Activated T-cell treated with anti-CD3 and anti-CD28 coated beads, Interleukin-2, amount 50 U/mL, for 4 hours (primary cell): ENCODE measurements around the gene CCDC12. TPM values are rescaled to one million over a fixed set of nuclear protein-coding genes. Genes with fewer than 3 reads are reported as not detected.

Source experiments
- ATAC-seq, 2 donors: fragments of 200-7000 bp; cut with Tn5 transposase; one replicate each; pipeline ENCODE4 v1.10.0; 2021
- DNase-seq: peaks from one replicate; pipeline ENCODE4 v3.0.0-alpha.2; 2020
- H3K27me3 Mint-ChIP-seq: one replicate; pipeline ENCODE4 v1.8.0; 2021; ENCODE audit warnings: low read depth, mixed read lengths
- H3K36me3 Mint-ChIP-seq: one replicate; pipeline ENCODE4 v1.8.0; 2022; ENCODE audit warnings: mixed read lengths; ENCODE audit not compliant: insufficient read depth
- H3K4me1 Mint-ChIP-seq: one replicate; pipeline ENCODE4 v1.8.0; 2021; ENCODE audit warnings: low read depth, mixed read lengths
- H3K4me3 Mint-ChIP-seq: one replicate; pipeline ENCODE4 v1.8.0; 2021; ENCODE audit warnings: mild to moderate bottlenecking, moderate library complexity, mixed read lengths
- H3K9me3 Mint-ChIP-seq: one replicate; pipeline ENCODE4 v1.8.0; 2021; ENCODE audit warnings: mixed read lengths
- total RNA-seq, 3 donors: library from RNA; stranded (reverse); gene quantifications; one replicate each; pipeline ENCODE4 v1.2.1, GENCODE V29; 2021

The CCDC12 gene
- total RNA-seq, 3 donors from 2014 or later = 75.9 to 77.6 (median 76.5) TPM

DNA sequence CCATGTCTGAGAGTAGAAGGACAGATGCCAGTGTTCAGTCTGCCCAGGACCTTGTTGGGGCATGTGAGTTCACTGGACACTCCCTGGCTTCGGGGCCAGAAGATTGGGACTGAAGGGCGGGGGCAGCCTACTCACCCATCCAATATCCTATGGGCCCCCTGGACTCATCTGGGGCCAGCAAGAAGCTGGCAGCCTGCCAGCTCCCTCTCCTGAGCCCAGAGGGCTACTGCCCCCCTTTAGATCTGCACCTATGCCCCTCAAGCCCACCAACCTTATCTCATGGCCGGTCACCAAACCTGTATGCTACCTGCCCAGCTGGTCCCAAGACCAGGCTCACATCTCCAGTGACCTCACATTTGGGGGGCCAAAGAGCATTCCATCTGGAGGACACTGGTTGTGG is 90.9 kb downstream of the CCDC12 start:
- Mint-ChIP-seq H3K27me3 (peaks cover 38% of the 10 kb centered on the region), H3K36me3 (no peaks in the 10 kb centered on the region), H3K9me3 (no peaks in the 10 kb centered on the region), H3K4me3 (no peak overlapping the region), H3K4me1 (peaks cover under 1% of the 10 kb centered on the region)
- DNase-seq = no peak
- no peak for ATAC-seq

DNA sequence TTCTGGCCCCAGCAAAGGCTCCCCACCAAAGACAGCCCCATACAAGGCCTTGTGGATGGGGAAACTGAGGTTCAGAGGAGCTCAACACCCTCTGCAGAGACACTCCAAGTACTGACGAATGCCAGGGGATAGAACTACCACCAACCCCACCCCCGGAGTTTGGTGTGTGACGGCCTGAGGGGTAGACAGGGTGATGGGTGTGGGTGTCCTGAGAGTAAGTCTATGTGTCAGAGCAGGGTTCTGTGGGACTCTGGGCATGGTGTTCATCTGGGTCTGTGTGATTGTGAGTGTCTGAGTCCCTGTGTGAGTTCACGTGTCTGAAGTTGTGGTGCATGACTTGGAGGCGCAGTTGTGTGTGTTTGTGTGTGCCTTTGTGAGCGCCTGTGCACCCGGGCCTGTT is 91.6 kb downstream of the CCDC12 start:
- H3K9me3 Mint-ChIP-seq = no peaks in the 10 kb centered on the region
- peaks cover 40% of the 10 kb centered on the region for H3K27me3 Mint-ChIP-seq
- ATAC-seq = peak; percentile 24 to 44
- H3K4me1 Mint-ChIP-seq = peaks cover 3% of the 10 kb centered on the region
- no peak overlapping the region for H3K4me3 Mint-ChIP-seq
- H3K36me3 Mint-ChIP-seq = no peaks in the 10 kb centered on the region
- no peak for DNase-seq

DNA sequence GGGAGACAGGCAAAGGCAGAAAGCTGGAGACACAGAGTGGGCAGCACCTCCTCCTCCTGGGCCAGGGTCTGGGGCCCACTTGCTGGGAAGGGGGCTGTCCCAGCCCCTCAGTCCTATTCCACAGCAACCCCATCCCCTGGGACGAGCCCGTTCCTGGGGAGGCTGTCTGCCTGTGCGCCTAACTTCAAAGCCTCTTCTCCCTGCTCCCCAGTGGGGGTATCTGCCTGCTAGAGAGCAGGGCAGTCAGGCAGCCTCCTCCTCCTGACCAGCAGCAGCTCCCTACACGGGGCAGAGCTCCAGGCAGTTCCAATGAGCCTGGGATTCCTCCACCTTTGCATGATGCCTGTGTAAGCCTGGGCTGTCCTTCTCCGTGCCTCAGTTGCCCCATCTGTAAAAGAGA is 92.1 kb downstream of the CCDC12 start:
- Mint-ChIP-seq H3K27me3 (peaks cover 45% of the 10 kb centered on the region), H3K4me1 (peaks cover 3% of the 10 kb centered on the region), H3K9me3 (no peaks in the 10 kb centered on the region), H3K36me3 (no peaks in the 10 kb centered on the region), H3K4me3 (no peak overlapping the region)
- ATAC-seq (no peak), DNase-seq (no peak)

DNA sequence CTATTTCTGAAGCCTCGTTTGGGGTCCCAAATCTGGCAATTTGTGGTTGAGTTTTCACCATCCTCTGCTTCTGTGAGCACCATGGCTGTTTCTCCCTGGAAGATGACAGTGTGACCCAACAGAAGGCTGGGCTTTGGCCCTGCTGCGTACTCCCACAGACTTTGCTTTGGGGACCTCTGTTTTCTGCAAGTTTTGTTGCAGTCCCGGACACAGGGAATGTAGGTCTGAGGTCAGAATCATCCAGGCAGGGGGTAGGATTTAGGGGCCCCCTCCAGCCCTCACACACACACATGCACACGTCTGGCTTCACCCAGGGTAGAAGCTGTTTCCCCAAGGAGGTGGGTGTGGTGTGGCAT is 92.7 kb downstream of the CCDC12 start:
- Mint-ChIP-seq H3K4me3 (peak overlapping the region; percentile 31), H3K9me3 (no peaks in the 10 kb centered on the region), H3K36me3 (no peaks in the 10 kb centered on the region), H3K27me3 (peaks cover 48% of the 10 kb centered on the region), H3K4me1 (peaks cover 3% of the 10 kb centered on the region)
- ATAC-seq = no peak
- no peak for DNase-seq

DNA sequence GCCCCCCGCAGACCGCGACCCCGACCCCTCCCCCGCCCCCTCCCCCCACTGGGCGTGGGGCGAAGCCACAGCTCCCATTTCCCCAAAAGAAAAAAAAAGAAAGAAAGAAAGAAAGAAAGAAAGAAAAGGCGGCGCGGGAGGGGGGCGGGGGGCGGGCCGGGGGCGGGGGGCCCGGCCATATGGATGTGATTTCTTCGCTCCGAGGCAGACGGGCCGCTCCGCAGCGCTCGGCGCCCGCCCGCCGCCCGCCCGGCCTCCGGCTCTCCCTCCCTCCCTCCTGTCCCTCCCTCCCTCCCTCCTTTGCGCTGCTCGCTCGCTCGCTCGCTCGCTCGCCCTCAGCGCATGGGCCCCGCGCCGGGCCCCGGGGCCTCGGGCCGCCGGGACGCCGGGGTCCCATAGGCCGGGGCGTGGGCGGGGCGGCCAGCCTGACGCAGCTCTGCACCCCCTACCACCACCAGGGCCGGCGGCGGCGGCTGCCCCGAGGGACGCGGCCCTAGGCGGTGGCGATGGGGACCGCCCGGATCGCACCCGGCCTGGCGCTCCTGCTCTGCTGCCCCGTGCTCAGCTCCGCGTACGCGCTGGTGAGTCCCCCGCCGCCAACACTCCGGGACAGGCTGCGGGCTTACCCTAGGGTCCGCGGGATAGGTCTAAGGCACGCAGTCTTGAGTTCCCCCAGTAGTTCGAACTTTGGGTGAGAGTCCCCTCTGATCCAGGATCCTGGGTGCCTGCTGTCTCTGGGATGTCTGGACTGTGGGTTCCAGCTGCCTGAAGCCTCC is 93.3 kb downstream of the CCDC12 start:
- Mint-ChIP-seq H3K27me3 (peaks cover 48% of the 10 kb centered on the region), H3K9me3 (no peaks in the 10 kb centered on the region), H3K4me1 (peaks cover 3% of the 10 kb centered on the region), H3K36me3 (no peaks in the 10 kb centered on the region), H3K4me3 (peak overlapping the region; percentile 72)
- DNase-seq (no peak), ATAC-seq (peak; percentile 62 to 67)

DNA sequence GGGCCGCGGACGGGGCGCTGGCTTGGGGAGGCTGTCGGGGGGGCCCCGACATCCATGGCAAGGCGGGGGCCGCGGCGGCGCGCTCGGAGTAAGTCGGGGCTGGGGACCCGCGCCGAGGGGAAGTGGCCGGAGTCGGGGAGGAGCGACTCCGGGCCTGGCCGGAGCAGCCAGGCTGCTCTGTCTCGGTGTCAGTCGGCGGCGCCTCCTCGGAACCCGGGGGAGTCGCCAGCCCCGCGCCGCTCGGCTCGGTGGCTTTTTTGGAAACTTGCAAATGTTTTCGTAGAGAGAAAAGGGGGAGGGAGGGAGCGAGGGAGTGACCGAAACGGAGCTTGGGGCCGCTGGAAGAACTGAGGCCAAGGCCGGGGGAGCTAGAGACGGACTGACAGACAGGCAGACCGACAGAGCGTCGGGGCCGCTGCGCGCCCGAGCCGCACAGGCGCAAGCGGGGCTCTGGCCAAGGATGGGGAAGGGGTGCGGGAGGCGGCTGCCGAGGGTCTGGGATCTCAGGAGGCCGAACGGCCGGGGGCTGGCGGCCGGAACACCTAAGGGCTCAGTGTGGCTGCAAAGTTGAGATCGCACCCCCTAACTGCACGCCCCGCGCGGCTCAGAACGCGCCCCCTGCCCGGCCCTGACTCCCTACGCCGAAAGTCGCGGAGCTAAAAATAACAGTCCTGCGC is 94.0 kb downstream of the CCDC12 start:
- H3K36me3 Mint-ChIP-seq = no peaks in the 10 kb centered on the region
- no peaks in the 10 kb centered on the region for H3K9me3 Mint-ChIP-seq
- H3K4me1 Mint-ChIP-seq = peaks cover 3% of the 10 kb centered on the region
- H3K4me3 Mint-ChIP-seq = peak overlapping the region; percentile 72
- DNase-seq = no peak
- ATAC-seq = peak; percentile 25 to 29
- H3K27me3 Mint-ChIP-seq = peaks cover 48% of the 10 kb centered on the region

DNA sequence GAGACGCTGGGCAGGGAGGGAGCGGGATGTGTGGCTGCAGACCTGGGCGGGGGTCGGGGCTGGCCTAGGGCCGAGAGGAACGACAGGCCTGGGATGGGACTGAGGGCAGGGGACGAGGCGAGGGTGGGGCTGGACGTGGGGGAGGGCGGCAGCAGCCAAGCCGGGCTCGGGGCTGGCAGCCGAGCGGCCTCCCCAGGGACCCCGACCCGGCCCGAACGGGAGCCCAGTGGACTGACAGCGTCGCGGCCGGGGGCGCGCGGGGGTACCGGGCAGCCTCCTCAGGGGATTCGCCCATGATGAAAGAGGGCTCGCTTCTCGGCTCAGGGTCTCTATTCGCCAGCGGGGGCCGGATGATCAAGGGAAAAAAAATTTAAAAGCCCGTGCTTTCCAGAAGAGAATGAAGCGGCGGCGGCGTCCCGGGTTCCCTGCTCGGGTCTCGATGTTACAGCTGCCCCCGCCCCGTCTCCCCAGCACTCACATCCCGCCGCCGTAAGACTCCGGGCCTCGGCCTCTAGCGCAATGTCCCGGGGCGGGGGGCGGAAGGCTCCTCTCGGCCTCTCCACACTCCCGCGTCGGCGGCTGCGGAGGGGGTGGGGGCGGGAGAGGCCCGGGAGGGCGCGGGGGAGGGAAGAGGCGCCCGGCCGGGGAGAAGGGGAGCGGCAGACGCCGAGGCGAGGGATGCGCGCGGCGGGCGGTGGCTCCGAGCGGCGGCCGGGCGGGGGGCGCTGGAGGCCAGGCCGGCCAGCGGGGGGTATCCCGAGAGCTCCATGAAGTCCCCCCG is 94.8 kb downstream of the CCDC12 start:
- H3K4me1 Mint-ChIP-seq = peaks cover 3% of the 10 kb centered on the region
- DNase-seq = peak; percentile 14
- peaks cover 48% of the 10 kb centered on the region for H3K27me3 Mint-ChIP-seq
- peak; percentile 34 to 38 for ATAC-seq
- no peaks in the 10 kb centered on the region for H3K9me3 Mint-ChIP-seq
- H3K4me3 Mint-ChIP-seq = peak overlapping the region; percentile 56
- no peaks in the 10 kb centered on the region for H3K36me3 Mint-ChIP-seq

DNA sequence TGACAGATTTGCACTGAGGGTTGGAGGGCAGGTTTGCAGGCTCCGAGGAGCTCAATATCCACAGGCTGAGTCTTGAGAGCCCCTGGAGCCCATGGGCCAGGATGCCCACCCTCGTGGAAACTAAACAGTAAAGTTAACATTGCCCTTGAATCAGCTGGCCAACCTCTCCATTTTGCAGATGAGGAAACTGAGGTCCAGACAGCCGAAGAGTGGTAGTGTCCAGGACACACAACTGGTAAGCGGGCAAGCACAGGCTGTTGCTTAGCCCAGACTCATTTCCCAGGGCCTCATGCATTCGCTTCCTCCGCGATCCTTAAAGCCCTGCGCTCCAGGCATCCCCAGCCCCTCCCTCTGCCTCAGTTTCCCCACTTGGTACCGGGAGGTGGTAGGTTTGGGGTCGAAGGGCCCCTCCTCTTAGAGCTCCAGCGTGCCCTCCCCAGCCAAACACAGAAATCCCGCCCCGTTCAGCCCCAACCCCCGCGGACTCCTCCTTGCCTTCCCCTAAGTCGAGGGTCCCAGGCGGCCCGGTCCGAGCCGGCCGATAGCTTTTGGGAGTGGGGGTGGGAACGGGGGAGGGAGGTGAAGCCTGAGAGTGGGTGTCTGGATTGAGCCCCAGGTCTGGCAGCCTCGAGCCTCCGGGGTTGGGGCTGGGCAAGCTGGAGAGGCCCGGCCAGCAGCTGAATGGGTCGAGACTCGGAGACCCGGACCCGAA is 95.5 kb downstream of the CCDC12 start:
- no peaks in the 10 kb centered on the region for H3K36me3 Mint-ChIP-seq
- peaks cover 3% of the 10 kb centered on the region for H3K4me1 Mint-ChIP-seq
- peaks cover 48% of the 10 kb centered on the region for H3K27me3 Mint-ChIP-seq
- no peak for ATAC-seq
- no peak overlapping the region for H3K4me3 Mint-ChIP-seq
- DNase-seq = no peak
- no peaks in the 10 kb centered on the region for H3K9me3 Mint-ChIP-seq

DNA sequence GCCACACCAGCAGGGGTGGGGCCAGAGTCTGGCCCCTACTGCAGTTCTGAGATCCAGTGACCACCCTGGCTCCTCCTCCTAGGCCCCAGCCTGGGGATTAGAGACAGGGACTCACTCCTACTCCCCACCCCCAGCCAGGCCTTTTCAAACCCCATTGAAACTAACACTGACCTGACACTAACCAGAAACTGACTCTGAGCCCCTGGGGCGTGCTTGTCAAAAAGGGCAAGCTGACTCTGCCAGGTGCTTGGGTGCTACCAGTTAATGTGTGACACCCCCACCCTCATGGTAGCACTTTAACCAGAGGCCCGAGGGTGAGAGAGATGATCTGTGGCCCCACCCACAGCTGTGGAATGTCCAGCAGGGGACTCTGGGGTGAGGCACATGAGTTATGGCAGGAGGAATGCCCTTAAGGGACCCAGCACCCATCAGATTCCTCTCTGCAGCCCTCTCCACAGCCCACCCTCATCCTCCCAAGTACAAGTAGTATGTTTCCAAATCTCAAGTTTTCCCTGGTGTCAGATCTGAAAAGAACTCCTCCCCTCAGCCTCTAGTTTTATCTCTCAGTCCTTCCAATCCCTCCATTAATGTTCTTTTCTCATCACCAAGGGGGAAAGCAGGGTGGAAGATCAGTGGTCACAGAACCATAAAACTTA is 97.6 kb downstream of the CCDC12 start:
- H3K4me1 Mint-ChIP-seq = peaks cover 5% of the 10 kb centered on the region
- H3K9me3 Mint-ChIP-seq = no peaks in the 10 kb centered on the region
- H3K36me3 Mint-ChIP-seq = no peaks in the 10 kb centered on the region
- DNase-seq (no peak), ATAC-seq (no peak)
- no peak overlapping the region for H3K4me3 Mint-ChIP-seq
- peaks cover 34% of the 10 kb centered on the region for H3K27me3 Mint-ChIP-seq

DNA sequence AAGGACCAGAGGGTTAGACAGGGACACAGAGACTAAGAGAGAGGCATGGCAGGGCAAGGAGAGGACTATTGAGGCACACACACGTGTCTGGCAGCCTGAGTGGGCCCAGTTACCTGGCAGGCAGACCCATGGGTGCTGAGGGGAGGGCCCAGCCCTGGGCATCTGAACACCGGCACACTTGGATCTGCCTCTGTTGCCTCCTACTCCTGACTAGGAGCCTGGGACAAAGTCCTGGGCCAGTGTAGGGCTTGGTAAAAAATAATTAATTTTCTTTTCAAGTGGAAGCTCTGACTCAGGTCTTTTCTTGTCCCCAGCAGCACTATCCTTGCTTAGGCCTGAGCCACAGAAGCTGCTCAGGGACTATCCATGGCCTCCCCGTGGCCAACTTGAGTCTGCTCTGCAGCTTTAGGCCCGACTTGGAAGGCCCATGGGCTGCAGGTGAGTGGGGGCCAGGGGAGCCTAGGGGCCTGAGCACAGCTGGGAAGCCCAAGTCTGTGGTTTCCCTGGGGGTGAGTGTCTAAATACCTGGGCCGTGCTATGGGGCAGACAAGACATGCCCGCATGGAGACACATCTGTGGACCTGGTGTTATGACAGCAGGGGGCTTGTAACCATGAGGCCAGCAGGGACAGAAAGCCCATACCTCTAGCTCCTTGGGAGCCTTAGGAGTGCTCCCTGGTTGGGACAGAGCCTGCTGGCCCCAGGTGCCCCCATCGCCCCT is 99.0 kb downstream of the CCDC12 start, which contains the start of gene PTH1R:
Gene PTH1R (plus strand): TSS at position 316 of the 720 bp plus-strand sequence. CDS start 5,839 bp downstream, outside the sequence.
- H3K27me3 Mint-ChIP-seq = peaks cover 30% of the 10 kb centered on the region
- no peaks in the 10 kb centered on the region for H3K36me3 Mint-ChIP-seq
- no peak within 1 kb of the TSS for H3K4me3 Mint-ChIP-seq
- DNase-seq (no peak), ATAC-seq (no peak)
- peaks cover 5% of the 10 kb centered on the region for H3K4me1 Mint-ChIP-seq
- no peaks in the 10 kb centered on the region for H3K9me3 Mint-ChIP-seq

DNA sequence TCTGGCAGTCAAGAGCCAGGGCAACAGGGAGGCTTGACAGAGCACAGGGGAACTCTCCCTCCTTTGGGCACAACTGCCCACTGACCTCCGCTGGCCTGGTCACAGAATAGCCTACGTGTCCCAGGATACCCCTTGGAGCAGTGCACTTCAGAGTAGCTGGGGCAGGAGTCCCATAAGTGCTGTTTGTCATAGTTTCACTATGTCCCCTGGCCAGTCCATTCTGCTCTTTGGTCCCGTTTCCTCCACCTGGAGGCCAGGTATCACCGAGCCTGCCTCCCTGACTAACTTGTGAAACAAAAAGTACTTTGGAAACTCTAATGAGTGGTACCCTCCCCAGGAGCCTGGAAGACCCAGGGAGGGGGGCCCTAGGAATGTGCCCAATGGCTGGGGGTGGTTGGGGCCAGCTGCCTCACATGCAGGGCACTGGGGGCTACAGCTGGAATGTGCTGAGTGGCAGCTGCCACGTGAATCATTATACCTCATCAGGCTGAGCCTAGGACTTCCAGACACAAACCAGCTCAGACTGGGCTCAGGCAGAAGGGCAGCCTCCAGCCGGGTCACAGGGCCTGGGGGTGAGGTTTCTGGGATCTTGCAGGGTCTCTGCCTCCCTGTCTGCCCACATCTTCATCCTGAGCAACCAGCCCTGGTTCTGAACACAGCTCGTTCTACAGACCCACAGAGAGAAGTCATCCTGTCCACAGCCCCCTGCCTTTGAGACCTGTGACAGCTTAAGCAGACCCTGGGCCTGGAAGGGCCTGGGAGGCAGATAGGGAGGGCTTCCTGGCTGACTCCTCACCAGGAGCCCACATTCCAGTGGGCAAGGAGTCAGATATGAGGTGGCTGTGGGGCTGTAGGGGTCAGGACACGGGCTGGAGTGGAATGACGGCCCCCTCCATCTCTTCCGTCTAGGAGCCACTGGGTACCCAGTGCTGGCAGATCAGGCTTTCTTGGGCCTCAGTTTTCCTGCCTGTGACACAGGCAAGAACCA is 99.9 kb downstream of the CCDC12 start:
- H3K36me3 Mint-ChIP-seq = no peaks in the 10 kb centered on the region
- H3K27me3 Mint-ChIP-seq = peaks cover 27% of the 10 kb centered on the region
- no peak overlapping the region for H3K4me3 Mint-ChIP-seq
- DNase-seq = no peak
- peaks cover 5% of the 10 kb centered on the region for H3K4me1 Mint-ChIP-seq
- ATAC-seq = no peak
- H3K9me3 Mint-ChIP-seq = no peaks in the 10 kb centered on the region

DNA sequence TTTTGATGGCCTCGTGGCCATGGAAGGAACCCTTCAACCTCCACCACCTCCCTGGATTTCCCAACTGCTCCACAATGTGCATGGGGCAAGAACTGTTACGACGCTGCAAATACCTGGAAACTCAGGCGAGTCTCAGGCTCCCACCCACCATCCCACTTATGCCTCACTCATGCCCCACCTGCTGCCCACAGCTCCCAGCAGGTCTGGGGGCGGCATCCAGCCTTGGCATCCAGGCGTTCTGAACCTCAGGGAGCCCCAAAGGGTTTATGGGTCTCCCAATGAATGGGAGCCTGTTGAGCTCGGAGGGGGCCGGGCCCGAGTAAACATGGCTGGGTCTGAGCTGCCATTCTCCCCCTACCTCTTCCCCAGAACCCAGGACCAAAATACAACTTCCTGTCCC is 101.0 kb downstream of the CCDC12 start:
- H3K4me1 Mint-ChIP-seq = peaks cover 4% of the 10 kb centered on the region
- H3K36me3 Mint-ChIP-seq = no peaks in the 10 kb centered on the region
- no peaks in the 10 kb centered on the region for H3K9me3 Mint-ChIP-seq
- DNase-seq (no peak), ATAC-seq (no peak)
- no peak overlapping the region for H3K4me3 Mint-ChIP-seq
- H3K27me3 Mint-ChIP-seq = peaks cover 24% of the 10 kb centered on the region
